GM23338 (cell line): ENCODE measurements around the gene SLC35B1. TPM values are rescaled to one million over a fixed set of nuclear protein-coding genes. Genes with fewer than 3 reads are reported as not detected.

Experiments
- ATAC-seq: fragments of 200-7000 bp; cut with Tn5 transposase; 3 replicates; pipeline ENCODE4 v1.9.1; 2020
- DNase-seq: peaks from one replicate; pipeline ENCODE4 v3.0.0-alpha.2; 2015; ENCODE audit warnings: low spot score
- H2AFZ ChIP-seq: fragments of 200-600 bp; sonication (generic); 2 replicates; pipeline ENCODE4 v1.8.0; 2016; ENCODE audit warnings: antibody characterized with exemption, mild to moderate bottlenecking, moderate library complexity
- H3F3A ChIP-seq: fragments of 200-600 bp; sonication (generic); replicated peaks from 2 replicates; pipeline ENCODE4 v1.8.0; 2017; ENCODE audit warnings: antibody characterized with exemption, mixed run types, low read depth
- H3K27ac ChIP-seq: fragments of 200-600 bp; sonication (generic); 2 replicates; pipeline ENCODE4 v1.6.1; 2016; ENCODE audit warnings: low read depth
- H3K27me3 ChIP-seq: fragments of 200-600 bp; sonication (generic); 2 replicates; pipeline ENCODE4 v1.8.0; 2016; ENCODE audit warnings: mild to moderate bottlenecking, mixed run types, moderate library complexity; ENCODE audit not compliant: insufficient read depth
- H3K36me3 ChIP-seq: fragments of 200-600 bp; sonication (generic); 2 replicates; pipeline ENCODE4 v1.8.0; 2016; ENCODE audit warnings: mild to moderate bottlenecking; ENCODE audit not compliant: insufficient read depth
- H3K4me1 ChIP-seq: fragments of 200-600 bp; sonication (generic); 2 replicates; pipeline ENCODE4 v1.8.0; 2016; ENCODE audit warnings: mild to moderate bottlenecking, moderate library complexity; ENCODE audit not compliant: insufficient read depth
- H3K4me2 ChIP-seq: fragments of 200-600 bp; sonication (generic); 2 replicates; pipeline ENCODE4 v1.7.1; 2017; ENCODE audit warnings: mixed run types
- H3K4me3 ChIP-seq: fragments of 200-600 bp; sonication (generic); 2 replicates; pipeline ENCODE4 v1.6.1; 2016; ENCODE audit warnings: mixed run types
- H3K79me2 ChIP-seq: fragments of 200-600 bp; sonication (generic); replicated peaks from 2 replicates; pipeline ENCODE4 v1.8.0; 2017; ENCODE audit warnings: mild to moderate bottlenecking; ENCODE audit not compliant: insufficient read depth
- H3K9me2 ChIP-seq: fragments of 200-600 bp; sonication (generic); 2 replicates; pipeline ENCODE4 v1.8.0; 2017; ENCODE audit not compliant: insufficient read depth
- H4K20me1 ChIP-seq: fragments of 200-600 bp; sonication (generic); replicated peaks from 2 replicates; pipeline ENCODE4 v1.8.0; 2017; ENCODE audit warnings: mild to moderate bottlenecking; ENCODE audit not compliant: insufficient read depth
- H3K27ac Mint-ChIP-seq: 2 replicates; pipeline ENCODE4 v1.8.0; 2020; ENCODE audit warnings: inconsistent platforms, mild to moderate bottlenecking, moderate library complexity, mixed read lengths
- H3K27me3 Mint-ChIP-seq: 3 replicates; pipeline ENCODE4 v1.8.0; 2022; ENCODE audit warnings: low read depth, mild to moderate bottlenecking, moderate library complexity, mixed read lengths, inconsistent platforms; ENCODE audit not compliant: insufficient read depth, poor library complexity
- H3K36me3 Mint-ChIP-seq: 3 replicates; pipeline ENCODE4 v1.8.0; 2021; ENCODE audit warnings: low read depth, mild to moderate bottlenecking, inconsistent platforms, moderate library complexity, mixed read lengths
- H3K4me1 Mint-ChIP-seq: 3 replicates; pipeline ENCODE4 v1.8.0; 2020; ENCODE audit warnings: mild to moderate bottlenecking, inconsistent platforms, mixed read lengths
- H3K4me3 Mint-ChIP-seq: 3 replicates; pipeline ENCODE4 v1.8.0; 2021; ENCODE audit warnings: moderate library complexity, mild to moderate bottlenecking, inconsistent platforms, mixed read lengths
- H3K9me3 Mint-ChIP-seq: 3 replicates; pipeline ENCODE4 v1.8.0; 2020; ENCODE audit warnings: moderate library complexity, mild to moderate bottlenecking, inconsistent platforms, mixed read lengths
- CREB1 ChIP-seq: fragments of 250-450 bp; sonication (Bioruptor Pico); IDR thresholded peaks from 2 replicates; pipeline ENCODE4 v1.5.0; 2020; ENCODE audit warnings: low read depth, mild to moderate bottlenecking, moderate library complexity
- EZH2 ChIP-seq: fragments of 200-600 bp; sonication (generic); IDR thresholded peaks from one replicate; pipeline ENCODE4 v1.8.0; 2017; ENCODE audit warnings: antibody characterized with exemption, mild to moderate bottlenecking, low read depth; ENCODE audit not compliant: unreplicated experiment
- EZH2phosphoT487 ChIP-seq: fragments of 200-600 bp; sonication (generic); IDR thresholded peaks from one replicate; pipeline ENCODE4 v1.8.1; 2018; ENCODE audit warnings: antibody characterized with exemption; ENCODE audit not compliant: unreplicated experiment
- JUNB ChIP-seq: IDR thresholded peaks from one replicate; pipeline ENCODE4 v1.6.1; 2016; ENCODE audit warnings: antibody characterized with exemption; ENCODE audit not compliant: unreplicated experiment
- NANOG ChIP-seq: IDR thresholded peaks from 2 replicates; pipeline ENCODE4 v1.6.1; 2016; ENCODE audit warnings: antibody characterized with exemption, borderline replicate concordance
- POLR2AphosphoS5 ChIP-seq: IDR thresholded peaks from 2 replicates; pipeline ENCODE4 v1.6.1; 2016; ENCODE audit warnings: antibody characterized with exemption, low read depth
- STAT1 ChIP-seq: IDR thresholded peaks from one replicate; pipeline ENCODE4 v1.6.1; 2016; ENCODE audit warnings: antibody characterized with exemption; ENCODE audit not compliant: unreplicated experiment
- ZNF114 ChIP-seq: fragments of 250-450 bp; sonication (Bioruptor Pico); IDR thresholded peaks from 2 replicates; pipeline ENCODE4 v1.5.0; 2020; ENCODE audit warnings: mild to moderate bottlenecking, moderate library complexity
- ZNF331 ChIP-seq: fragments of 250-450 bp; sonication (Bioruptor Pico); IDR thresholded peaks from 2 replicates; pipeline ENCODE4 v1.5.0; 2020; ENCODE audit warnings: low read depth, mild to moderate bottlenecking, moderate library complexity
- polyA plus RNA-seq: library from polyadenylated mRNA; unstranded; fragments of >200 nt; fragmentation: Nextera tagmentation; extraction: Ambion mirVana; gene quantifications from 2 replicates; pipeline ENCODE4 v1.2.1, GENCODE V29; 2016
- total RNA-seq: library from RNA; depleted of rRNA; stranded (reverse); fragments of >200 nt; shearing (Covaris generic); gene quantifications from 2 replicates; pipeline ENCODE4 v1.2.3, GENCODE V29; 2014
- TF ChIP-seq, protein P1 (sequence below): fragments of 250-450 bp; sonication (Bioruptor Pico); IDR thresholded peaks from 2 replicates; pipeline ENCODE4 v1.5.0; 2020; ENCODE audit warnings: mild to moderate bottlenecking, moderate library complexity
- TF ChIP-seq, protein P2 (sequence below): IDR thresholded peaks from one replicate; pipeline ENCODE4 v1.6.1; 2018; ENCODE audit warnings: antibody characterized with exemption; ENCODE audit not compliant: unreplicated experiment
- TF ChIP-seq, protein P3 (sequence below): IDR thresholded peaks from 2 replicates; pipeline ENCODE4 v1.6.1; 2016; ENCODE audit warnings: antibody characterized with exemption
- TF ChIP-seq, protein P4 (sequence below), 2 experiments: fragments of 200-600 bp in 1 of 2; sonication (generic) in 1 of 2; conservative IDR thresholded peaks; 2 replicates each; pipeline versions ENCODE4 v1.5.1 to v1.6.1; 2016 to 2017; ENCODE audit warnings: antibody characterized with exemption in 2 of 2, low read depth in 2 of 2, mild to moderate bottlenecking in 2 of 2, moderate library complexity in 1 of 2

SLC35B1 gene
- total and polyA plus RNA-seq, 2 experiments from 2014 or later, result 56.7 to 58.9 TPM

DNA sequence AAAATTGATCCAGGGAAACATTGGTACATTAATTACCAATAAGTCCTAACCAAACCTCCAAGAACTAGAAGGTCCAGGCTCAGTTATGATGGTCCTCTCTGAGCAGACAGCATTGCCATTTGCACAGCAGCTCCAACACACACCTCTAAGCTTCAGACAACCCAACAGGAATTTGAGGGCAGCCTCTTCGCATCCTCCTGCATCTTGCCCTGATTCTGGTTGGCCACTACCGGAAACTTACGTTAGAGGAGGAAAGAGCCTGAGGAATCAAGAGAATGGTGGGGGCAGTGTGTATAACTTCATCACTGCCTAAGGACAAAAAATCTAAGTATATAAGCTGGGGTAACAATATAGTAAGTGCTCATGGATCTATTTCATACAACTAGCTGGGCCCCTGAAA lies 40.5 kb upstream of the SLC35B1 start:
- Histone ChIP-seq H3K79me2 (peaks cover 91% of the 10 kb centered on the region), H3K4me2 (no peak overlapping the region), H3F3A (no peaks in the 10 kb centered on the region), H3K4me1 (peaks cover 10% of the 10 kb centered on the region), H3K27me3 (no peaks in the 10 kb centered on the region), H3K4me3 (no peak overlapping the region), H4K20me1 (peaks cover 34% of the 10 kb centered on the region), H2AFZ (no peak overlapping the region), H3K27ac (no peak overlapping the region), H3K36me3 (no peaks in the 10 kb centered on the region), H3K9me2 (no peaks in the 10 kb centered on the region)
- ATAC-seq (no peak), DNase-seq (no peak)
- H3K4me3 Mint-ChIP-seq, result no peak overlapping the region
- H3K36me3 Mint-ChIP-seq, result peaks cover 3% of the 10 kb centered on the region; the same call in 2 of the 3 replicates
- no peaks in the 10 kb centered on the region for H3K9me3 Mint-ChIP-seq
- TF ChIP-seq EZH2phosphoT487 (no peak), JUNB (no peak), POLR2AphosphoS5 (no peak), STAT1 (no peak), ZNF331 (no peak), NANOG (no peak), ZNF114 (CRISPR knock-in tag) (no peak), CREB1 (CRISPR knock-in tag) (no peak), EZH2 (no peak)
- TF ChIP-seq, protein P1, sequence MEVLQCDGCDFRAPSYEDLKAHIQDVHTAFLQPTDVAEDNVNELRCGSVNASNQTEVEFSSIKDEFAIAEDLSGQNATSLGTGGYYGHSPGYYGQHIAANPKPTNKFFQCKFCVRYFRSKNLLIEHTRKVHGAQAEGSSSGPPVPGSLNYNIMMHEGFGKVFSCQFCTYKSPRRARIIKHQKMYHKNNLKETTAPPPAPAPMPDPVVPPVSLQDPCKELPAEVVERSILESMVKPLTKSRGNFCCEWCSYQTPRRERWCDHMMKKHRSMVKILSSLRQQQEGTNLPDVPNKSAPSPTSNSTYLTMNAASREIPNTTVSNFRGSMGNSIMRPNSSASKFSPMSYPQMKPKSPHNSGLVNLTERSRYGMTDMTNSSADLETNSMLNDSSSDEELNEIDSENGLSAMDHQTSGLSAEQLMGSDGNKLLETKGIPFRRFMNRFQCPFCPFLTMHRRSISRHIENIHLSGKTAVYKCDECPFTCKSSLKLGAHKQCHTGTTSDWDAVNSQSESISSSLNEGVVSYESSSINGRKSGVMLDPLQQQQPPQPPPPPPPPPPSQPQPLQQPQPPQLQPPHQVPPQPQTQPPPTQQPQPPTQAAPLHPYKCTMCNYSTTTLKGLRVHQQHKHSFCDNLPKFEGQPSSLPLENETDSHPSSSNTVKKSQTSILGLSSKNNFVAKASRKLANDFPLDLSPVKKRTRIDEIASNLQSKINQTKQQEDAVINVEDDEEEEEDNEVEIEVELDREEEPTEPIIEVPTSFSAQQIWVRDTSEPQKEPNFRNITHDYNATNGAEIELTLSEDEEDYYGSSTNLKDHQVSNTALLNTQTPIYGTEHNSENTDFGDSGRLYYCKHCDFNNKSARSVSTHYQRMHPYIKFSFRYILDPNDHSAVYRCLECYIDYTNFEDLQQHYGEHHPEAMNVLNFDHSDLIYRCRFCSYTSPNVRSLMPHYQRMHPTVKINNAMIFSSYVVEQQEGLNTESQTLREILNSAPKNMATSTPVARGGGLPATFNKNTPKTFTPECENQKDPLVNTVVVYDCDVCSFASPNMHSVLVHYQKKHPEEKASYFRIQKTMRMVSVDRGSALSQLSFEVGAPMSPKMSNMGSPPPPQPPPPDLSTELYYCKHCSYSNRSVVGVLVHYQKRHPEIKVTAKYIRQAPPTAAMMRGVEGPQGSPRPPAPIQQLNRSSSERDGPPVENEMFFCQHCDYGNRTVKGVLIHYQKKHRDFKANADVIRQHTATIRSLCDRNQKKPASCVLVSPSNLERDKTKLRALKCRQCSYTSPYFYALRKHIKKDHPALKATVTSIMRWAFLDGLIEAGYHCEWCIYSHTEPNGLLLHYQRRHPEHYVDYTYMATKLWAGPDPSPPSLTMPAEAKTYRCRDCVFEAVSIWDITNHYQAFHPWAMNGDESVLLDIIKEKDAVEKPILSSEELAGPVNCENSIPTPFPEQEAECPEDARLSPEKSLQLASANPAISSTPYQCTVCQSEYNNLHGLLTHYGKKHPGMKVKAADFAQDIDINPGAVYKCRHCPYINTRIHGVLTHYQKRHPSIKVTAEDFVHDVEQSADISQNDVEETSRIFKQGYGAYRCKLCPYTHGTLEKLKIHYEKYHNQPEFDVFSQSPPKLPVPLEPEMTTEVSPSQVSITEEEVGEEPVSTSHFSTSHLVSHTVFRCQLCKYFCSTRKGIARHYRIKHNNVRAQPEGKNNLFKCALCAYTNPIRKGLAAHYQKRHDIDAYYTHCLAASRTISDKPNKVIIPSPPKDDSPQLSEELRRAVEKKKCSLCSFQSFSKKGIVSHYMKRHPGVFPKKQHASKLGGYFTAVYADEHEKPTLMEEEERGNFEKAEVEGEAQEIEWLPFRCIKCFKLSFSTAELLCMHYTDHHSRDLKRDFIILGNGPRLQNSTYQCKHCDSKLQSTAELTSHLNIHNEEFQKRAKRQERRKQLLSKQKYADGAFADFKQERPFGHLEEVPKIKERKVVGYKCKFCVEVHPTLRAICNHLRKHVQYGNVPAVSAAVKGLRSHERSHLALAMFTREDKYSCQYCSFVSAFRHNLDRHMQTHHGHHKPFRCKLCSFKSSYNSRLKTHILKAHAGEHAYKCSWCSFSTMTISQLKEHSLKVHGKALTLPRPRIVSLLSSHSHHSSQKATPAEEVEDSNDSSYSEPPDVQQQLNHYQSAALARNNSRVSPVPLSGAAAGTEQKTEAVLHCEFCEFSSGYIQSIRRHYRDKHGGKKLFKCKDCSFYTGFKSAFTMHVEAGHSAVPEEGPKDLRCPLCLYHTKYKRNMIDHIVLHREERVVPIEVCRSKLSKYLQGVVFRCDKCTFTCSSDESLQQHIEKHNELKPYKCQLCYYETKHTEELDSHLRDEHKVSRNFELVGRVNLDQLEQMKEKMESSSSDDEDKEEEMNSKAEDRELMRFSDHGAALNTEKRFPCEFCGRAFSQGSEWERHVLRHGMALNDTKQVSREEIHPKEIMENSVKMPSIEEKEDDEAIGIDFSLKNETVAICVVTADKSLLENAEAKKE (CRISPR knock-in tag), result no peak
- TF ChIP-seq, protein P2, sequence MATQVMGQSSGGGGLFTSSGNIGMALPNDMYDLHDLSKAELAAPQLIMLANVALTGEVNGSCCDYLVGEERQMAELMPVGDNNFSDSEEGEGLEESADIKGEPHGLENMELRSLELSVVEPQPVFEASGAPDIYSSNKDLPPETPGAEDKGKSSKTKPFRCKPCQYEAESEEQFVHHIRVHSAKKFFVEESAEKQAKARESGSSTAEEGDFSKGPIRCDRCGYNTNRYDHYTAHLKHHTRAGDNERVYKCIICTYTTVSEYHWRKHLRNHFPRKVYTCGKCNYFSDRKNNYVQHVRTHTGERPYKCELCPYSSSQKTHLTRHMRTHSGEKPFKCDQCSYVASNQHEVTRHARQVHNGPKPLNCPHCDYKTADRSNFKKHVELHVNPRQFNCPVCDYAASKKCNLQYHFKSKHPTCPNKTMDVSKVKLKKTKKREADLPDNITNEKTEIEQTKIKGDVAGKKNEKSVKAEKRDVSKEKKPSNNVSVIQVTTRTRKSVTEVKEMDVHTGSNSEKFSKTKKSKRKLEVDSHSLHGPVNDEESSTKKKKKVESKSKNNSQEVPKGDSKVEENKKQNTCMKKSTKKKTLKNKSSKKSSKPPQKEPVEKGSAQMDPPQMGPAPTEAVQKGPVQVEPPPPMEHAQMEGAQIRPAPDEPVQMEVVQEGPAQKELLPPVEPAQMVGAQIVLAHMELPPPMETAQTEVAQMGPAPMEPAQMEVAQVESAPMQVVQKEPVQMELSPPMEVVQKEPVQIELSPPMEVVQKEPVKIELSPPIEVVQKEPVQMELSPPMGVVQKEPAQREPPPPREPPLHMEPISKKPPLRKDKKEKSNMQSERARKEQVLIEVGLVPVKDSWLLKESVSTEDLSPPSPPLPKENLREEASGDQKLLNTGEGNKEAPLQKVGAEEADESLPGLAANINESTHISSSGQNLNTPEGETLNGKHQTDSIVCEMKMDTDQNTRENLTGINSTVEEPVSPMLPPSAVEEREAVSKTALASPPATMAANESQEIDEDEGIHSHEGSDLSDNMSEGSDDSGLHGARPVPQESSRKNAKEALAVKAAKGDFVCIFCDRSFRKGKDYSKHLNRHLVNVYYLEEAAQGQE, result no peak
- TF ChIP-seq, protein P3, sequence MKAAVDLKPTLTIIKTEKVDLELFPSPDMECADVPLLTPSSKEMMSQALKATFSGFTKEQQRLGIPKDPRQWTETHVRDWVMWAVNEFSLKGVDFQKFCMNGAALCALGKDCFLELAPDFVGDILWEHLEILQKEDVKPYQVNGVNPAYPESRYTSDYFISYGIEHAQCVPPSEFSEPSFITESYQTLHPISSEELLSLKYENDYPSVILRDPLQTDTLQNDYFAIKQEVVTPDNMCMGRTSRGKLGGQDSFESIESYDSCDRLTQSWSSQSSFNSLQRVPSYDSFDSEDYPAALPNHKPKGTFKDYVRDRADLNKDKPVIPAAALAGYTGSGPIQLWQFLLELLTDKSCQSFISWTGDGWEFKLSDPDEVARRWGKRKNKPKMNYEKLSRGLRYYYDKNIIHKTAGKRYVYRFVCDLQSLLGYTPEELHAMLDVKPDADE, result no peak
- TF ChIP-seq, protein P4, sequence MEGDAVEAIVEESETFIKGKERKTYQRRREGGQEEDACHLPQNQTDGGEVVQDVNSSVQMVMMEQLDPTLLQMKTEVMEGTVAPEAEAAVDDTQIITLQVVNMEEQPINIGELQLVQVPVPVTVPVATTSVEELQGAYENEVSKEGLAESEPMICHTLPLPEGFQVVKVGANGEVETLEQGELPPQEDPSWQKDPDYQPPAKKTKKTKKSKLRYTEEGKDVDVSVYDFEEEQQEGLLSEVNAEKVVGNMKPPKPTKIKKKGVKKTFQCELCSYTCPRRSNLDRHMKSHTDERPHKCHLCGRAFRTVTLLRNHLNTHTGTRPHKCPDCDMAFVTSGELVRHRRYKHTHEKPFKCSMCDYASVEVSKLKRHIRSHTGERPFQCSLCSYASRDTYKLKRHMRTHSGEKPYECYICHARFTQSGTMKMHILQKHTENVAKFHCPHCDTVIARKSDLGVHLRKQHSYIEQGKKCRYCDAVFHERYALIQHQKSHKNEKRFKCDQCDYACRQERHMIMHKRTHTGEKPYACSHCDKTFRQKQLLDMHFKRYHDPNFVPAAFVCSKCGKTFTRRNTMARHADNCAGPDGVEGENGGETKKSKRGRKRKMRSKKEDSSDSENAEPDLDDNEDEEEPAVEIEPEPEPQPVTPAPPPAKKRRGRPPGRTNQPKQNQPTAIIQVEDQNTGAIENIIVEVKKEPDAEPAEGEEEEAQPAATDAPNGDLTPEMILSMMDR (conservative IDR thresholded peaks at IDR 0.05; ENCODE audit: low read depth in 2 of 2), result no peak
- H3K27ac Mint-ChIP-seq, result no peak overlapping the region
- peaks cover 27% of the 10 kb centered on the region for H3K4me1 Mint-ChIP-seq
- no peaks in the 10 kb centered on the region for H3K27me3 Mint-ChIP-seq
